WERI-Rb-1 (cell line): ENCODE data around the gene ZFYVE28.
"Not testable (repeated sequence)": the region's sequence is repeated elsewhere in the genome, so short reads cannot be mapped to it uniquely, and the experiment has no call there.

ENCODE experiments used
- DNase-seq: peaks from one replicate; pipeline ENCODE4 v3.0.0-alpha.2; 2020
- H3K27ac ChIP-seq: fragments of 250-450 bp; sonication (Bioruptor Pico); 2 replicates; pipeline ENCODE4 v1.5.1; 2020; ENCODE audit warnings: mild to moderate bottlenecking, moderate library complexity
- H3K27me3 ChIP-seq: fragments of 250-450 bp; sonication (Bioruptor Pico); 2 replicates; pipeline ENCODE4 v1.5.1; 2021; ENCODE audit warnings: mild to moderate bottlenecking, low read depth, moderate library complexity; ENCODE audit not compliant: insufficient read depth, severe bottlenecking
- H3K36me3 ChIP-seq: fragments of 250-450 bp; sonication (Bioruptor Pico); 2 replicates; pipeline ENCODE4 v1.5.1; 2020; ENCODE audit warnings: mild to moderate bottlenecking, moderate library complexity
- H3K4me3 ChIP-seq: 2 replicates; pipeline ENCODE4 v1.5.1; 2011; ENCODE audit warnings: low read depth, mild to moderate bottlenecking, control low read depth, low read length
- H3K9me3 ChIP-seq: fragments of 250-450 bp; sonication (Bioruptor Pico); 2 replicates; pipeline ENCODE4 v1.5.1; 2021; ENCODE audit warnings: mild to moderate bottlenecking, moderate library complexity; ENCODE audit not compliant: severe bottlenecking
- CTCF ChIP-seq: IDR thresholded peaks from 2 replicates; pipeline ENCODE4 v1.5.1; 2011; ENCODE audit warnings: low read depth, mild to moderate bottlenecking, control low read depth, inconsistent platforms, low read length

Gene ZFYVE28

GRCh38 chr4:2417765-2418649 is at the start of gene ZFYVE28:
Gene ZFYVE28, minus strand, starts transcription at chr4:2418645. Its CDS starts 322 bp downstream, at chr4:2418323.
- H3K36me3 ChIP-seq, result no peaks in the 10 kb centered on the region
- no peak within 1 kb of the TSS for H3K27ac ChIP-seq
- H3K27me3 ChIP-seq, result peaks cover 31% of the 10 kb centered on the region
- H3K9me3 ChIP-seq, result no peaks in the 10 kb centered on the region
- peak; percentile 36 for DNase-seq
- TF ChIP-seq CTCF, result no peak
- peak within 1 kb of the TSS; percentile 59 for H3K4me3 ChIP-seq

GRCh38 chr4:2465544-2465943 is 47.1 kb upstream of the ZFYVE28 start:
- not testable (repeated sequence) for H3K27ac ChIP-seq, H3K27me3 ChIP-seq, H3K4me3 ChIP-seq, H3K9me3 ChIP-seq, DNase-seq
- peaks cover 17% of the 10 kb centered on the region for H3K36me3 ChIP-seq

- no peak overlapping the region for H3K27ac ChIP-seq
- DNase-seq, result no peak
- H3K4me3 ChIP-seq, result no peak overlapping the region
- no peak for TF ChIP-seq CTCF
- no peaks in the 10 kb centered on the region for H3K27me3 ChIP-seq
- H3K9me3 ChIP-seq, result no peaks in the 10 kb centered on the region
- peaks cover 12% of the 10 kb centered on the region for H3K36me3 ChIP-seq
Measured at GRCh38 chr4:2465032-2465431, 46.6 kb upstream of the ZFYVE28 start.

- H3K36me3 ChIP-seq, result peaks cover 2% of the 10 kb centered on the region; the same call in 1 of the 2 replicates
- TF ChIP-seq CTCF, result no peak
- peak overlapping the region; percentile 50 for H3K4me3 ChIP-seq
- no peak overlapping the region for H3K27ac ChIP-seq
- no peaks in the 10 kb centered on the region for H3K27me3 ChIP-seq
- H3K9me3 ChIP-seq, result no peaks in the 10 kb centered on the region
- DNase-seq, result no peak
Measured at GRCh38 chr4:2462992-2463762, 44.7 kb upstream of the ZFYVE28 start.

GRCh38 chr4:2462218-2462991 is 44.0 kb upstream of the ZFYVE28 start:
- Histone ChIP-seq H3K9me3 (no peaks in the 10 kb centered on the region), H3K4me3 (peak overlapping the region; percentile 50), H3K27ac (peak overlapping the region; percentile 68), H3K36me3 (peaks cover 2% of the 10 kb centered on the region; the same call in 1 of the 2 replicates), H3K27me3 (no peaks in the 10 kb centered on the region)
- peak; percentile 53 for TF ChIP-seq CTCF
- peak; percentile 82 for DNase-seq
